Pulmonary artery endothelial cell (primary cell): ENCODE measurements around the gene CDKAL1. TPM values are rescaled to one million over a fixed set of nuclear protein-coding genes. Genes with fewer than 3 reads are reported as not detected.
A peak's percentile ranks its signal among the peaks of the same experiment; 100 is the strongest.

Source experiments
- DNase-seq: peaks from one replicate; pipeline ENCODE4 v3.0.0-alpha.2; 2011; ENCODE audit warnings: low read depth, low spot score
- total RNA-seq: library from RNA; depleted of rRNA; stranded (reverse); fragments of >200 nt; gene quantifications from 2 replicates; pipeline ENCODE4 v1.2.3, GENCODE V29; 2014

Gene CDKAL1
- total RNA-seq, 1 donor from 2014 or later, result 21.8 TPM

DNA sequence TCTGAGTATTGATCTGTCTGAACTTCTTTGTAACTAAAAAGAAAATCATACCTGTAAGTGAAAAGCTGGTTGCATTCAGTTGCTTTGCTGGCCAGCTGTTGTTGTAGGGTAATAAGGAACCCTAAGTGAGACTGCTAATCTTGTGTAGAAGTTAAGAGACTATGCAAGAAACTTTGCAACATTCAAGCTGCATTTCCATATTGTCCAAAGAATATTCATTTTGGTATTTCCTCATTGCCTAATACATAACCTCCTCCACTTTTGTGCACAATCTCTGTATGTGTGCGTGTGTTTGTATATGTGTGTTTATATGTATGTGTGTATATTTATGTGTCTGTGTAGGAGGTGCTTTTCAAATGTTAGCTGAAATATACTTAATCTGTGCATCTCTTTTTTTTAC lies 414.9 kb downstream of the CDKAL1 start:
- no peak for DNase-seq

DNA sequence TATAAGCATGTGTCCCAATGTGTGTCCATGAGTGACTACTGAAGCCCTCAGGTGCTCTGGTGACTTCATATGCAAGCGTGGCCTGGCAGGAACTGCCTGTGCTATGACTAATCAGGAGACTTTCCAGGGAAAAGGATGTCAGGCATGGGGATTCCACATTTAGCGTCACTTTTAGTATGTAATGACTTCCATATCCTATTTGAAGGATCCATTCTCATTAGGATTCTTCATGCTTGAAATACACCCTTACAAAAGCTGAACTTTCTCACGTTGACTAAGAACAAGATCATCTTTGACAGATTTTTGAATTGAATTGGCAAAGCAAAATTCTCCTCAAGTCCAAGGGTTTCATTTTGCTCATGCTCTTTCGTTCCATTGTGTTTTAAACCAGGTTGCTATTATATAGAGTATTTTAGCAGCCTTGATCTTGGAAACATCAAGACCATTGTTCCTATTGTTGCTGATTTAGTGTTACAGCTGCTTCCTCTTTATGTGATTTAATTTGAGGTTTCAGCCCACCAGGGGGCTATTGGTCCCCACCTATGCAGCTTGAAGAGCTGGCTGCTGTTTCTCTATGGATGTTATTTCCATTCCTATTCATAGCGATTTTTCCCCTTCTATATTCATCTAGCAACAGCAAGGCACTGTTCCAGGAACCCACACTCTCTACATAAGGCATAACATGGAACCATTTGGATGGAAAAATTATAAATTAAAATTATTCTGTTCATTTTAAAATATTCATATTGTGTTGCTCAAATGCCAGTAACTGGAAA lies 418.6 kb downstream of the CDKAL1 start:
- DNase-seq, result peak; percentile 62

DNA sequence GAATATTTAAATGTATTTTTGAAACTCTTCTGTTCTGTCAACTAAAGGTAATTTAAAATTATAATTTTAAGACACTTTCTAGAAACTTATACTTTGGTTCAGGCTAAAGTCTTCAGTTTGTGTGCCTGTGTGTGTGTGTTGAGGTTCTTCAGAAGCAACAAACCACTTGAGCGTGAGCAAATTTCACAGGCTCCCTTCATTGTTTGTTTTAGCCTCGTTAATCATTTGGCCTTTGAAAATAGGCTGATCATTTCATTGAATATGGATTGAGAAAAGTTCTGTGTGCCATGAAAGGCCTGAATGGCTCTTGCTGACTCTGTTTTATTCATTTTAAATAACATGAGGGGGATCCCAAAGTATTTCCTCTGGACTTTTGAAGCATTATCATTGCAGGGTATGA lies 420.1 kb downstream of the CDKAL1 start:
- no peak for DNase-seq

DNA sequence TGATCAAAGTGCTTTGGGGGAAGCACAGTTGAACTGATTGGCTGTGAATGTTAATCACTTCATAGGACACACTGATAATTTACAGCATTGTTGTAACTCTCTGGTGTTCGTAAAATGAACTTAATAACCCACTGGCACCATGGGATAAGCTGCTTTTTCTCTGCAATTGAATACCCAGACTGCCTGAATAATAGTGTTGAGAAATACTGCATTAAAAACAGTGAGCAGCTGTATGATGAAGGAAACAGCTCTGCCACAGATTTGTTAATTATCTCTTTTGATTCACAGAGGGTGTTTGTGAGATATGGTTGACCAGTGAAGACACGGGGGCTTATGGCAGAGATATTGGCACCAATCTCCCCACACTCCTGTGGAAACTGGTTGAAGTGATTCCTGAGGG lies 420.9 kb downstream of the CDKAL1 start:
- no peak for DNase-seq

DNA sequence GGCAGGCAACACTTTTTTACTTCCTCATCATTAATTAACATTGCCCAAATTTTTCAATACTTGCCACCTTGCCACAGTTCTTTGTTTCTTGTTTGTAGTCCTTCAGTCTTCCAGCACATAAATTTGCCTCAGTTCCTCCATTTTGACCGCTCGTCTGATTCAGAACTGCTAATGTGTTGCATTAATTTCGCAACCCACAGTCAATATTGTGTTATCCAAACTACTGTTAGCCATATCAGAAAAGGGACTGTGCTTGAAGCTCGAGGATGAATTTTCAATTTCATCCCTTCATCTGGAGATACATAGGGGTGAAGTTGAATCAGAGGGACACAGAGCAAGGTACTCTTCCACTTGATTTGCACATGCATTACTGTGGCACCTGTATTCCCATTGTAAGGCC lies 421.5 kb downstream of the CDKAL1 start:
- DNase-seq, result no peak

DNA sequence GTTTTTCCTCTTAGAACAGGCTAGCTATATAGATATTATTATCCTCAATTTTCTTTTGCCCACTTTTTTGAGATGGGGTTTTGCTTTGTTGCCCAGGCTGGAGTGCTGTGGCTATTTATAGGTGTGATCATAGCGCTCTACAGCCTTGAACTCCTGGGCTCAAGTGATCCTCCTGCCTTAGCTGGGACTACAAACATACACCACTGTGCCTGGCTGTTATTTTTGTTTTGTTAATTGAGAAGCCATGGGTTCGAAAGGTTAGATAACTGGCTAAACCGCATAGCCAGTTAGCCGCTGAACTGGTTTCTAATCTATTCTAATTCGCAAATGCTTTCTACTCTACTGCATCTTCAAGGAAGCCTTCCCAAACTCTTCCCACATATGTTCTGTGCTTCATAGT lies 425.8 kb downstream of the CDKAL1 start:
- no peak for DNase-seq

DNA sequence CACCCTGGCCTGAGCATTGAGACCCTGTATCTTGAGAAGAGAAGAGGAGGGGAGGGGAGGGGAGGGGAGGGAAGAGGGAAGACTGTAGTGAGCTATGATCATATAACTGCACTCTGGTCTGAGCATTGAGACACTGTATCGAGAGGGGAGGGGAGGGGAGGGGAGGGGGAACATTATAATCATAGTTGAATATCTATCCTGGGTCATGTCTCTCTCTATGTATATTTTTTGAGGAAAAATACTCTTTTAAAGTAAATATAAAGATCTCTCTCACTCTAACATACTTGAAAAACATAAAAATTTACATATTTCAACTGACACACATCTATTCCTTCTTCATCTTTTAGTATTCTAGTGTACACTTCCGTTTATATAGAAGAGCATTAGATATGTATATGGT lies 431.0 kb downstream of the CDKAL1 start:
- no peak for DNase-seq

DNA sequence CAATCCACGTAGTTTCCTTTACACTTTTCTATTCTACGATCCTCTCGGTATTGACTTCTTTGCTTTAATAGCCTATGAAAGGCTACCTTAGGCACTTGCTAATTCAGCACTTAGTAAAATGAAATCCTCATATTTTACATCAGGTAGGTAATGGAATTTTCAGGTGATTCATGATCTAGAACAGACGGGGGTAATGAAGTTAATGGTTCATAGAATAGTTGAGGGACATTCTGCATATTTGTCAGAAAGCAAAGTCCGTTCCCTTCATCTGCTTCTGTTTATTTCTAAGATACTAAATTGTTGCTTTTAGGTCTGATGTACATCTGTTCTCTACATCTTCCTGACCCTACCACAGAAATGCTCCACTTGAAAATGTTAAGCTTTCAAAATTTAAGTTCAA lies 431.7 kb downstream of the CDKAL1 start:
- no peak for DNase-seq

DNA sequence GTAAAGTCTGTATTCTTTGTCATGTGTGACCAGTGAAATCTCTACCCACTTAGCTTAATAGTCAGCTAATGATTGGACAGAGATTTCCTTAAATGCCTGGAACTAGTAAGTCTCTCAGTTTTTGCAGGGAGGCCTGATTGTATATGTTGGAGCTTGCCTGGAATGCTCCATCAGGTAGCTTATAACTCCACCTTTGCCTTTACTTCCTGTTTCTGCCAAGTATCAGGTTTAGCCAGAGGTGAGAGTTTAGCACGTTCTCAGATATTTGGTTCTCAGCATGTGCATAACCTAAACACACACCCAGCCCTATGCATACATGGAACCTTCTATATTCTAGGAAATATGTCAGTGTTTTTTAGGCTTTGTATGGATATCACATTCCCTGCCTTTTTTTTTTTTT lies 435.3 kb downstream of the CDKAL1 start:
- DNase-seq, result no peak

DNA sequence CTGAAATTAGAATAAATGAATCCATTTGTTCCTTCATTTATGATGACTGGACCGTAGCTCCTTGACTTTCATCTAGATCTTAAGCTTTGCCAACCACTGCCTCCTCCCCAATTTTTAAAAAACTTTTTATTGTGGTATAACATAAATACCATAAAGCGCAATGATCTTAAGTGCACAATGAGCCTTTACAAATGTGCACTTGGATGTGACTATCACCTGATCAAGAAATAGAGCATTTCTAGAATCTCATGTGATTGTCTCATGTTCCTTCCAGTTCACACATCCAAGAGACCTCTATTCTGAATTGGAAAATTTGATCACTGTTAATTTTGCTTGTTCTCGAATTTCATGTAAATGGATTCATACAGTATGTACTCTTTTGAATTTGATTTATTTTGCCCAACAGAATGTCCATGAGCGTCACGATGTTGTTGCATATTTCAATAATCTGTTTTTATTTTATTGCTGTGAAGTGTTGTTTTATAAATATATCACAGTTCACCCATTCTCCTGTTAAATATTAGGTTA lies 442.2 kb downstream of the CDKAL1 start:
- no peak for DNase-seq

DNA sequence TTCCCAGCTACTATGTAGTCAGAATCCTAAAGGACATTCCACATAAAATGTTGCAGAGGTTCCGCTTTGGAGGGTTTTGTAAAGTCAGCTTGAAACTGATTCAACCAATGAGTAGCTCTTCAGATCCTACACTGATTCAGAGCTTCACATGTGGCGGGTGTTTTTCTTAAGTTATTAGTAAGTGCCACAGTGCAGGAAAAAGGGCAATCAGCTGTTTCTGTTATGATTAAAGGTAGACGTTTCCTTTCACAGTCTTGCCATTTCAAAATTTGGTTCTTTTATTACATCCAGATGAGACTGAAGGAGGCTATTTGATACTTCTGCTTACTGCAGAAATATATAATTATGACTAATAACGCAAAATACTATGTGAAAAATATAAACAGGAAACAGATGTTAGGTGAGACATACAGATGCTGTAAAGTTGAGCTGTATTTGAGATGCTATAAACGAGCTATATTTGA lies 443.9 kb downstream of the CDKAL1 start:
- DNase-seq, result peak; percentile 47

DNA sequence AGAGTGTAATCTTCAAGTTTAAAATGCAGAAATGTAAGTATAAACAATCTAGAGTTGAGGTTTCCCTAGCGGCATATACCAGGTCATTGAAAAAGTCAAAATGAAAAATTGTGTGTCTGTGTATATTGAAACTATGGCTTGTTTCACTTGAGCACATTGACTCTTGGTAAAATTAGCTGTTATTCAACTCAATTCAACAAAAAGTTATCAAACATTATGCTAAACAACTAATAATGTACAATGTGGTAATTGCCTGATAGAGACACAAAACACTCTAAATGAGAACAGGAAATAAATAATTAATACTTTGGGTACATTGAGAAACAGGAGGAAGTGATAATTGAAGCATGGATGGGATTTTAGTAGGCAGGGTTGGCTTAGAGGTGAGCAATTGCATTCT lies 444.8 kb downstream of the CDKAL1 start:
- DNase-seq, result no peak

DNA sequence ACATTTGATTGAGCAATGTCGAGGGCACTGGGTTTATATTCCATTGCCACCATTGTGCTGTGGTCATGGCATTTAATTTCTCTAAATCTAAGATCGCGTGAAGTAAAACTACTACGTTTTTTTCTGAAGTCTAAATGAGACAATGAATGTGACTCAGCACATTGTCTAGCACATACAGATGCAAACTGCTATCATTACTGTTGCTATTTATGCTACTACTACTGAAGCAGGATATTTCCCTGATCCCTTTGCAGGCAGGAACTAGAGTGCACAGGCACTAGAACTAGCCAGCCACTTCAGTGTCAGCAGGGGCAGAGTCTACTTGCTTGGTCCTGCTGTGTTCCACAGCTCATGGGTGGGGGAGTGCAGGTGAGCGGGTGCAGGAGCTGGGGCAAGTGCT lies 449.7 kb downstream of the CDKAL1 start:
- DNase-seq, result no peak

DNA sequence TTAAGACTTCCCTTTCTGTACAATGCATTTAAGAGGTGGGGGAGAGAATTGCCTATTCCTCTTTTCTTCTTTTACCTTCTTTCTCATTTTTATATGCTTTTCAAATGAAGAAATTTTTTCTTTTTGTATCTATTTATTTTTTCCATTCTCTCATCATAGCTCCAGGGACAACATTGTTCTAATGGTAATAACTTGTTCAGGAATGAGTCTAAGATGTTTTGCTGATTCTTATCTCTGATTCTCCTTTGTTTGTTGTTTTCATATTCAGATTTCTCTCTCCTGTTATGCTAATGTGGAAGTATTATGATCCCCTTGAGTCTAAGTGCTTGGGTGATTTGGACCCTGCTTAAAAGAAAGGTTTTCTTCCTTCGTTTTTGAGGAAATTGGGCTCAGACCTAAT lies 451.6 kb downstream of the CDKAL1 start:
- DNase-seq, result no peak

DNA sequence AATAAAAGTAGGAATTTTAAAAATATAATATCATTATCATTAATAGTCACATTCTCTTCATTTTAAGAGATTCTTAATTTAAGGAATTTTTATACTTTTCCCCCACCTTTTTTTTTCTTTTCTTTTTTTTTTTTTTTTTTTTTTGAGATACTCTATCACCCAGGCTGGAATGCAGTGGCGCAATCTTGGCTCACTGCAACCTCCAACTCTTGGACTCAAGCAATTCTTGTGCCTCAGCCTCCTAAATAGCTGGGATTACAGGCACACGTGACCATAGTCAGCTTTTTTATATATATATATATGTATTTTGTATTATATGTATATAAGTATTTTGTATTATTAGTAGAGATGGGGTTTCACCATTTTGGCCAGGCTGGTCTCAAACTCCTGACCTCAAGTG lies 457.7 kb downstream of the CDKAL1 start:
- DNase-seq, result no peak

DNA sequence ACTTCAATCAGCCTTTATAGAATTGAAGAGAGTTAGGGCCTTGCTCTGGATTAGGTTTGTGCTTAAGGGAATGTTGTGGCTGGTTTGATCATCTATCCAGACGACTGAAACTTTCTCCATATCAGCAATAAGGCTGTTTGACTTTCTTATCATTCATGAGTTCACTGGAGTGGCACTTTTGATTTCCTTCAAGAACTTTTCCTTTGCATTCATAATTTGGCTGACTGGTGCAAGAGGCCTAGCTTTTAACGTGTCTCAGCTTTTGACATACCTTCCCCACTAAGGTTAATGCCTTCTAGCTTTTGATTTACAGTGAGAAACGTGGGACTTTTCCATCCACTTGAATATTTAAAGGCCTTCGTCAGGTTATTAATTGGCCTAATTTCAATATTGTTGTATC lies 461.8 kb downstream of the CDKAL1 start:
- DNase-seq, result no peak

DNA sequence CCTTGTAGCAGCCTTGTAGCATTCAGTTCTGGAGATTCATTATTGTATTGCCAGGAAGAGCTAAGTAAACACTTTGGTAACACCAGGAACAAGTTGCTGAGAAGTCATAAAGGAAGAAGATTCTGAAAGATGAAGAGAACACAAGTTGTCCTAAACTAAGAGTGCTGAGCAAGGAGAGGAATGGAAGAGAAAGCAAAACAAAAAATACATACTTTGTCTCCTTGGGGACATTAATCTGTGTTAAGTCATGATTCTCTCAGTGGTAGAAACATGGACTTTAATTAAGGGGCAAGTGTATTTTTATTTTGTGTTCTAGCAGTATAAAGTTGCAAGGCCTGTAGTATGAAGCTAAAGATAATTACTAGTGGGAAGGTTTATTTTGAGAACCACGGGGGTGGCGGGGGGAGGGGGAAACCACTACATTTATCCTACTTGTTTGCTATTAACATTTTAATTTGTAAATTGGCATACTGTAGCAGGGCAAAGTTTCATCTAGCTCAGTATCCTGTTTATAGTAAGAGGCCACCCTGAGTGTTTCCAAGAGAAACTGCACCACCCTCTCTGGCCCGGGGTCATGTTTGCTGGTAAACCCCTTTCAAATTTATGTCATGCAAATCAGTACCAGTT lies 463.0 kb downstream of the CDKAL1 start:
- no peak for DNase-seq

DNA sequence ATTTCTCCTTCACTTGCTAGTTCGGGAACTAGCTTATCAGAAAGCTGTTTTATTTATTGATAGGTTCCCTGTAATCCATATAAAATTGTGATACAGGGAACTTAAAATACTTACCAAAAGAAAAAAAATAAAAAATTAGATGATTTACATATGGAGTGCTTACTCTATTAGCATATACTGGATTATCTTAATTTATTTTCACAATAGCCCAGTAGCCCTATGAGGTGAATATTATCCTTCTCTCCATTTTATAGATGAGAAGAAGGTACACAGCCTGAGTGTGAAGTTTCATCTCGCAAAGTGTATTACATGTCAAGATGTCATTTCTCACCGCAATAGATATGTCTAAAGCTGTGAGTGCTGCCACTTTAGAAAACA lies 463.5 kb downstream of the CDKAL1 start:
- DNase-seq, result no peak

DNA sequence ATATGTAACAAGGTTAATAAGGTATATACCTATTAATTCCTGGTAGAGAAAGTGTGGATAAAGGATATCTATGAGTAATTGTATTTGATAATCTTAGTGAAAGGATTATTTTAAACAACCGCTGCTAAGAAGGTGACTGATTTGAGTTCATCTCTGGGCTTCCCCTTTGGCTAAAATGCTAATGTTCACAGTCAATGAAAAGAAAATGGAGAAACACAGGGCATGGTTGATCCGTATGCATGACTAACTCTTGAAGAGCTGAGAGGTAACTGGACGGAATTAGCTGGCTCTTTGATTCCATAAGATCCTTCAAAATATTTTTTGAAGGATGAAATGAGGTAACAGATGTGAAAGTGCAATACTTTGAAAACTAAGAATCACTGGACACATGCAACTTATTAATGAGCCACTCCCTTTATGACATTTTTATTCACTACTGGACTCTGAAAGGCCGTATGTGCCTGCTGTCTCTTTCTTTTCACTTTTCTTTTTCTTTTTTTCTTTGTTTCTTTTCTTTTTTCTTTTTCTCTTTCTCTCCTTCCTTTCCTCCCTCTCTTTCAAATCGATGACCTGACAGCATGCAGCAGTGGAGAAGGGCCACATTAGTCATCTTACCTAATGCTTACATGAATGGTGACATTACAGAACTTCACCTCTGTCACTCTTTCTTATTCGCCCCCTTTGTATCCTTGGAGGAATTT lies 464.6 kb downstream of the CDKAL1 start:
- DNase-seq, result no peak

DNA sequence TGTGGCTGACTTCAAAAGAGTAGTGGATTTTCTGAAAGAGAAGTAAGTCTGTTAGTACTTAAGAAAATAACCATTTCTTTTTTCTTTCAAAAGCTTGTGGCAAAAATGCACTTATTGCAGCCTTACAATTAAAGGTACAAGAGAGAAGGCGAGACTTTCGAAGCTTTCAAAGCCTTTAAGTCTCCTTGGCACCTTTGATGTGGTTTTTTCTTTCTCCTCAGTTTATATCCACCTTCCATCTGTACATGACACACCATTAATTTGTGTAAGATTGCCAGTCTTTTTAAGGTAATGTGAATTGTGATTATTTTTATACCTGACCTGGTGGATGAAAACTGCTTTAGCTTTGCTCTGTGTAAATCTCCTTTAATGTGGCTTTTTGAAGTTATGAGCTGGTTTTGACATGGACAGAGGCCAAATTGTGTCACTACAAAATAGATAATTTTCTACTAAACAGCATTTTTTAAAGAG lies 466.1 kb downstream of the CDKAL1 start:
- DNase-seq, result no peak

DNA sequence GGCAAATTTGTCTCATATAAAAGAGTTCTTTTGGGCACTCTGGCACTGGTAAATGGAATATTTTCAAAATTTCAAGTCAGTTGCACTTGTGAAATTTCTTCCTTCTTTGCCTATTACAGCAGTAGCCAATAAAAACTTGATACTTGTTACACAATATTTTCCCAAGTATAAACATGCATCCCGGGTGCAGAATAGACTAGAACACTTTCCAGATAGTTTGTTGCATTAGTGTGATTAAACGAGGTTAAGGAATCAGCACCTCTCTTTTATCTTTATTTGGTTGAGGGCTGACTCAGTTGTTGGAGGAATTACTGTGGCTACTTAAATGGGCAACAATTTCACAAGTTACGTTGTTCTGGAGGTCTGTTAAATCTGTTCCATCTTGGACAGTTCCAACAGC lies 467.5 kb downstream of the CDKAL1 start:
- DNase-seq, result no peak
